ENCODE measurements around the gene WDCP.
"Not testable (repeated sequence)": the region's sequence is repeated elsewhere in the genome, so short reads cannot be mapped to it uniquely, and the experiment has no call there.

Gene WDCP

GRCh38 chr2:24058564-24059271, 11.5 kb upstream of the WDCP start:
- DNase-seq, result peak; percentile 42

- no peak for DNase-seq
Measured at GRCh38 chr2:24055750-24056149, 8.6 kb upstream of the WDCP start.

- DNase-seq, result no peak
Measured at GRCh38 chr2:24054366-24055010, 7.3 kb upstream of the WDCP start.

- no peak for DNase-seq
Measured at GRCh38 chr2:24052951-24053350, 5.8 kb upstream of the WDCP start.

GRCh38 chr2:24051833-24052232, 4.6 kb upstream of the WDCP start:
- no peak for DNase-seq

GRCh38 chr2:24050041-24050979, 3.1 kb upstream of the WDCP start:
- no peak for DNase-seq

- DNase-seq, result no peak
Measured at GRCh38 chr2:24049485-24050021, 2.4 kb upstream of the WDCP start, which contains the start of gene FKBP1B. FKBP1B (plus strand) TSS chr2:24049741; CDS start chr2:24049850, 109 bp downstream.

GRCh38 chr2:24048769-24049484, 1.7 kb upstream of the WDCP start:
- no peak for DNase-seq

GRCh38 chr2:24047703-24048033, 477 bp upstream of the WDCP start:
- no peak for DNase-seq

GRCh38 chr2:24046599-24046929, 627 bp downstream of the WDCP start:
- DNase-seq, result no peak

GRCh38 chr2:24045511-24046508, 1.4 kb downstream of the WDCP start:
- no peak for DNase-seq

- DNase-seq, result not testable (repeated sequence)
Measured at GRCh38 chr2:24043133-24043532, 4.1 kb downstream of the WDCP start.

GRCh38 chr2:24040511-24040910, 6.7 kb downstream of the WDCP start:
- no peak for DNase-seq

GRCh38 chr2:24038786-24039499, 8.2 kb downstream of the WDCP start:
- DNase-seq, result no peak

GRCh38 chr2:24026233-24026632, 21.0 kb downstream of the WDCP start:
- no peak for DNase-seq

- DNase-seq, result no peak
Measured at GRCh38 chr2:24024996-24025663, 22.1 kb downstream of the WDCP start.

- no peak for DNase-seq
Measured at GRCh38 chr2:24024018-24024417, 23.2 kb downstream of the WDCP start.

- DNase-seq, result no peak
Measured at GRCh38 chr2:24022975-24023575, 24.1 kb downstream of the WDCP start.

- no peak for DNase-seq
Measured at GRCh38 chr2:24022324-24022974, 24.7 kb downstream of the WDCP start.

All from MV-4-11 (cell line).